HFFc6 (cell line): ENCODE results near the gene TLR4. TPM values are rescaled to one million over a fixed set of nuclear protein-coding genes. Genes with fewer than 3 reads are reported as not detected.
A peak's percentile ranks its signal among the peaks of the same experiment; 100 is the strongest.

Experiments
- DNase-seq: peaks from one replicate; pipeline ENCODE4 v3.0.0-alpha.2; 2018
- H3K27ac Mint-ChIP-seq: 2 replicates; pipeline ENCODE4 v1.8.0; 2020; ENCODE audit warnings: mild to moderate bottlenecking, mixed read lengths
- H3K27me3 Mint-ChIP-seq: 2 replicates; pipeline ENCODE4 v1.8.0; 2021; ENCODE audit warnings: mild to moderate bottlenecking, moderate library complexity, mixed read lengths; ENCODE audit not compliant: insufficient read depth
- H3K36me3 Mint-ChIP-seq: 2 replicates; pipeline ENCODE4 v1.8.0; 2021; ENCODE audit warnings: low read depth, mixed read lengths
- H3K4me1 Mint-ChIP-seq: 2 replicates; pipeline ENCODE4 v1.8.0; 2020; ENCODE audit warnings: low read depth, mixed read lengths
- H3K4me3 Mint-ChIP-seq: 2 replicates; pipeline ENCODE4 v1.8.0; 2020; ENCODE audit warnings: mild to moderate bottlenecking, moderate library complexity, mixed read lengths
- H3K9me3 Mint-ChIP-seq: 2 replicates; pipeline ENCODE4 v1.8.0; 2020; ENCODE audit warnings: mild to moderate bottlenecking, mixed read lengths
- total RNA-seq, 6 experiments: library from RNA; stranded (reverse); fragmentation: NEBNext Ultra II Directional; extraction: Animal tissue kit (Norgen Biotek cat#: 25700); gene quantifications; 2 replicates in 1 of 6; 3 replicates in 5 of 6; pipeline ENCODE4 v1.2.3, GENCODE V29; 2021
- TF ChIP-seq, protein P1 (sequence below): fragments of 200-600 bp; sonication (generic); IDR thresholded peaks from 2 replicates; pipeline ENCODE4 v1.5.0; 2021; ENCODE audit warnings: antibody characterized with exemption, mild to moderate bottlenecking

TLR4 gene
- total RNA-seq, 6 experiments from 2014 or later: 1.7 to 18.5 (median 2.7) TPM

DNA sequence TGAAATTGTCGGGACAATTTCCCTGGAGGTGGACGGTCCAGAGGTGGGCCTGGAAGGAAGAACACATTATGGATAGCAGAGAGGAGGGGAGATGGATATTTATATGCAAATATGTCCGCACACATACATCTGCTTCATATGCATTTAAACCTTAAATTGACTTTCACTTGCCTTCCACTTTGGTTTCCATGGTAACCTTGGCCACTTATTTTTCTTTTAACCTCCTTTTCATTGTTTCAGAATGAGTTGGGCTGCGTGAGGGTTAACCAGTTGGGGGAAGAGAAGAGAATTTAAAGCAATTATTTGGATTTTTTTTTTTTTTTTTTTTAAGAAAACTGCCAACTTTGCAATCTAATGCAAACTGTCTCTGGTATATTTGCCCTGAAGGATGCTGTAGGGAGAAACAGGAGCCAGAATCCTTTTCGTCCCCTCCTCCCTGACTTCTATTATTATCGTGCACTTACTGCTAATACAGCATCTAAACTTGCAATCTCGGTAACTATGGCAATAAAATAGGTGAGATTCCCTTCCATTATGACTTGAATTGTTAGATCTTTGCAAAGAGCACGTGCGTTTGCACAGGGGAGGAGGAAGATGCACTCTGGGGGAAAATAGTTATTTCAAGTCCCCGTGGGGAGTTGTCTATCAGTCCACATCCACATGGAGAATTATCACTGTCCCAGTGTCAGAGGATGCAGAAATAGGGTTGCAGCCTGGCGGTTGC is 35.6 kb downstream of the TLR4 start:
- Mint-ChIP-seq H3K27me3 (peaks cover 2% of the 10 kb centered on the region; the same call in 1 of the 2 replicates), H3K27ac (no peak overlapping the region), H3K36me3 (no peaks in the 10 kb centered on the region), H3K4me1 (peaks cover 10% of the 10 kb centered on the region; the same call in 1 of the 2 replicates), H3K9me3 (peaks cover 3% of the 10 kb centered on the region; the same call in 1 of the 2 replicates), H3K4me3 (no peak overlapping the region)
- TF ChIP-seq, protein P1, sequence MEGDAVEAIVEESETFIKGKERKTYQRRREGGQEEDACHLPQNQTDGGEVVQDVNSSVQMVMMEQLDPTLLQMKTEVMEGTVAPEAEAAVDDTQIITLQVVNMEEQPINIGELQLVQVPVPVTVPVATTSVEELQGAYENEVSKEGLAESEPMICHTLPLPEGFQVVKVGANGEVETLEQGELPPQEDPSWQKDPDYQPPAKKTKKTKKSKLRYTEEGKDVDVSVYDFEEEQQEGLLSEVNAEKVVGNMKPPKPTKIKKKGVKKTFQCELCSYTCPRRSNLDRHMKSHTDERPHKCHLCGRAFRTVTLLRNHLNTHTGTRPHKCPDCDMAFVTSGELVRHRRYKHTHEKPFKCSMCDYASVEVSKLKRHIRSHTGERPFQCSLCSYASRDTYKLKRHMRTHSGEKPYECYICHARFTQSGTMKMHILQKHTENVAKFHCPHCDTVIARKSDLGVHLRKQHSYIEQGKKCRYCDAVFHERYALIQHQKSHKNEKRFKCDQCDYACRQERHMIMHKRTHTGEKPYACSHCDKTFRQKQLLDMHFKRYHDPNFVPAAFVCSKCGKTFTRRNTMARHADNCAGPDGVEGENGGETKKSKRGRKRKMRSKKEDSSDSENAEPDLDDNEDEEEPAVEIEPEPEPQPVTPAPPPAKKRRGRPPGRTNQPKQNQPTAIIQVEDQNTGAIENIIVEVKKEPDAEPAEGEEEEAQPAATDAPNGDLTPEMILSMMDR: no peak
- DNase-seq: no peak

DNA sequence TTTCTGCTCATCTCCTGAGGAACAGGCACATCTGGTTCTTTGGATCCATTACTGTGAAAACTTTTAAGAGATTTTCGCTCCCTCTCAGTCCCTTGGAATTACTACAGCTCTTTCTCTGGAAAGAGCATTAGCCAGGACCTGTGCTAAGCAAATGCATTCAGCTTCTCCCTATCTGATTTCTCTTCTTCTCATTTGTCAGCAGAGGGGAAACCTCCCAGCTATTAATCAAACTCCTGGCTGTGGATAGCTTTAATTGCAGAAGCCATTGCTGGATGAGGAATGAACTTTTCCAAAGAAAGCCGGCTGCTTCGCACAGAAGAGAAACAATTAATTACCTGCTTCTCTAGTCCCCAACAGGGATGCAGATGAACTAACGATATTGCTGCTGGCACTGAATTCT is 37.9 kb downstream of the TLR4 start:
- Mint-ChIP-seq H3K36me3 (no peaks in the 10 kb centered on the region), H3K4me1 (no peaks in the 10 kb centered on the region; the same call in 1 of the 2 replicates), H3K27ac (no peak overlapping the region), H3K9me3 (peaks cover 3% of the 10 kb centered on the region; the same call in 1 of the 2 replicates), H3K4me3 (no peak overlapping the region), H3K27me3 (peaks cover 2% of the 10 kb centered on the region; the same call in 1 of the 2 replicates)
- TF ChIP-seq, protein P1: no peak
- DNase-seq: no peak

DNA sequence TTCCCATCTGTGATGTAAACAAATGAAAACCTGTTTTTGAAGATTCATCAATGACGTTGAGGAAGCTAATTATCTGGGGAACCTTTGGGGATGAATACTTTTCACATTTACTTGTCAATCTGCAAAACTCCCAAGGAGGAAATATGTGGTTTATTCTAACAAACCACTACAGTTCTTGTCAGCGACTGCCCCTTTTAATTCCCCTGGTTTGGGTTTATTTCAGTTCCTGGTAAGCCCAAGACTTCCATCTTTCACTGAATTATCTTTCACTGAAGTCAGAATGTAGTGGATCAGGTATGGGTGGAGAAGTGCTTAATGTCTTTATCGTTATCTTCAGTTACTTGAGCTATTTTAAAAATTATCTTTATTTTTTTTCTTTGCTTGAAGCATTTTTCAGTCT is 40.2 kb downstream of the TLR4 start:
- TF ChIP-seq, protein P1: no peak
- DNase-seq: no peak
- H3K27me3 Mint-ChIP-seq: peaks cover 2% of the 10 kb centered on the region; the same call in 1 of the 2 replicates
- no peaks in the 10 kb centered on the region for H3K36me3 Mint-ChIP-seq
- peak overlapping the region; percentile 44; the same call in 1 of the 2 replicates for H3K4me3 Mint-ChIP-seq
- H3K4me1 Mint-ChIP-seq: no peaks in the 10 kb centered on the region; the same call in 1 of the 2 replicates
- peaks cover 3% of the 10 kb centered on the region; the same call in 1 of the 2 replicates for H3K9me3 Mint-ChIP-seq
- H3K27ac Mint-ChIP-seq: no peak overlapping the region

DNA sequence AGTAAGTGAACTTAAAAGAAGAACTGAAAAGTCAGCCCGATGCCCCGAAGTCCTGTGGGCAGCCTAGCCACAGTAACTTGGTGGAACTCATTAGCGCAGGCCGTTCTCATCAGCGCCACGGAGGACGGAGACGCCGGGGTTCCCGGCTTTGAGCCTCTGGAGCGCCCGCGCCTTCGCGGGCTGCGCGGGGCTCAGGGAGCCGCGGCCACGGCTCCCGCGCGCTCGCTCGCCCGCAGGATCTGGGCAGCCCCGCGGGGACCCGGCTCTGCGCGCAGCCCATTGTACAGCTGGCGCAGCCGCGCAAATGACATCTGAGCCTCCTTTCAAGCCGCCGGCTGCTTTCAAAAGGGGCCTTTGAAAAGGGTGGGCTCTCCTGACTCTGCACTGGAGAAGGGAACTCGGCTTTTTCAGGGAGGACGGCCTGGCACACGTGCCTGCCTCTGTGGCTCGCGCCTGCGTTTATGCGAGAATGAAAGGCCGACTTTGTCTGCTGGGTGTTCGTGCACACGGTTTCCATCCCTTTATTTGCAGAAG is 40.7 kb downstream of the TLR4 start:
- no peak for DNase-seq
- TF ChIP-seq, protein P1: no peak
- peaks cover 3% of the 10 kb centered on the region; the same call in 1 of the 2 replicates for H3K9me3 Mint-ChIP-seq
- peak overlapping the region; percentile 56; the same call in 1 of the 2 replicates for H3K4me3 Mint-ChIP-seq
- no peak overlapping the region for H3K27ac Mint-ChIP-seq
- H3K27me3 Mint-ChIP-seq: peaks cover 4% of the 10 kb centered on the region; the same call in 1 of the 2 replicates
- H3K36me3 Mint-ChIP-seq: no peaks in the 10 kb centered on the region
- H3K4me1 Mint-ChIP-seq: no peaks in the 10 kb centered on the region; the same call in 1 of the 2 replicates

DNA sequence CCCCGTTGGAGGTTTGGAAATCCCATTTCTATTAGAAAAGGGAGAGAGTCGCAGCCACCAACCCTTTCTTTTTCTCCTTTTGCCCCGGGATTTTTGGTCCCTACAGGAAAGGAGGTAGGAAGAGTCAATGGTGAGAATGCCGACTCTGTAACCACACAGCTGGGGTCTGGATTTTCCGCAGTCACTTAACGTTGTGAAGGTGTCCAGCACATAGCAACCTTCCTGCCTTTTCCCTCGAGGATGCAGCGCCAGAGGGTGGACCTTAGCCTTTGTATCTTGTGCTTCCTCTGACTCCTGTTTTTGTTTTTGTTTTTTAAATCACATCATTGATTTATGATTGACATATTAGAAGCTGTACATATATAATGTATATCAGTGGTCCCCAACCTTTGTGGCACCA is 41.4 kb downstream of the TLR4 start:
- Mint-ChIP-seq H3K27me3 (peaks cover 4% of the 10 kb centered on the region), H3K36me3 (no peaks in the 10 kb centered on the region; the same call in 1 of the 2 replicates), H3K4me3 (no peak overlapping the region), H3K9me3 (peaks cover 3% of the 10 kb centered on the region; the same call in 1 of the 2 replicates), H3K4me1 (no peaks in the 10 kb centered on the region; the same call in 1 of the 2 replicates), H3K27ac (no peak overlapping the region)
- TF ChIP-seq, protein P1: no peak
- no peak for DNase-seq
